ENCODE data around the gene UGT1A4.

UGT1A4 gene

DNA sequence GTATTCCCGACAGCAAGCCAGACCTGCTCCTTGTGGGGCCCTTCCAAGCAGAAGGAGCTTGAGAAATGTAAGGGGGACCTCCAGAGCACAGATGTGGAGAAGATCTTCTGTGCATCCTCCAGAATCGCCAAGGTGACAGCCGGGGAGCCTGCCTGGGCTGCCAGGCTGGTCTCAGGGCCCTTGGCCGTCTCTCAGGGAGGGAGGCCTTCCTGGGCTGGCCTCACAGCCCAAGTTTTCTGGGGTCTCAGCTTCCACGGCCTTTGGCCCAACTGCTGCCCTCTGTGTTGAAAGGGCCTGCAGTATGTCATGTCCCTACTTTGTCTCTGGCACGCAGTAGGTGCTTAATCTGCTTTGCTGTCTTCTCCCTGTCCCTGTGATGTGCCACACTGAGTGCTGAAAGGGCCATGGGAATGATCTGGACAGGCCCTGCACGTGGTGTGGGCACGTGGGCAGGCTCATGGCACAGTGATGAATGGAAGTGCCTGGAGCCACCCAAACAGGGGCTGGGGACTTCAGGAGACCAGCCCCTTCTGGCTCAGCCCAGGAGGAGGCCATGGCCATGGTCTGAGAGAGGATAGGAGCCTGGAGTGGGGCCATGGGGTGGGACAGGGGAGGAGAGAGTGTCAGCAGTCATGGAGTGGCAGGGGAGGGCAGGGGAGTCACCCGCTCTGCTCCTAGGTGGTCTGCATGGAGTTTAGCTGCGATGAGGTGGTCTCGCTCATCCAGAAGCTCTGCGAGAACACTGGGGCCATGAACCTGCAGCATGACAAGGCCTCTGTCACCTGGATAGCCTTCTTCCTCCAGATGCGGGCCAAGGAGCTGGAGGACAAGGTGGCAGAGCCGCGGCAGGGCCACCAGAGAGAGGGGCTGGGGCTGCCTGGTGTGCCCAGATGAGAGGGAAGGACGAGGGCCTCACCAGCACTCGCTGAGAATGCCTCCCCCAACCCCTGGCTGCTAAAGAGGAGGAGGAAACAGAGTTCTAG lies 100.4 kb downstream of the UGT1A4 start:
- Histone ChIP-seq H3K9me3 (ENCODE audit: insufficient read depth, low read depth, low read length) (no peaks in the 10 kb centered on the region), H3K27me3 (ENCODE audit: insufficient read depth, low read length, poor library complexity, severe bottlenecking) (no peaks in the 10 kb centered on the region), H3K9me2 (replicated peaks; ENCODE audit: low read depth, low read length) (no peaks in the 10 kb centered on the region), H4K20me1 (ENCODE audit: insufficient read depth, low read length, poor library complexity, severe bottlenecking) (no peaks in the 10 kb centered on the region), H3F3A (ENCODE audit: low read depth) (no peaks in the 10 kb centered on the region), H2AFZ (ENCODE audit: low read length) (no peak overlapping the region), H3K9ac (ENCODE audit: low read depth, low read length, poor library complexity, severe bottlenecking) (no peak overlapping the region), H3K4me1 (ENCODE audit: insufficient read depth, low read length, poor library complexity, severe bottlenecking) (no peaks in the 10 kb centered on the region), H3K4me2 (ENCODE audit: low read depth, low read length, poor library complexity, severe bottlenecking) (no peak overlapping the region), H3K4me3 (ENCODE audit: low read length, poor library complexity, severe bottlenecking) (no peak overlapping the region), H3K36me3 (ENCODE audit: insufficient read depth, low read length) (no peaks in the 10 kb centered on the region), H3K79me2 (ENCODE audit: insufficient read depth, low read length) (no peaks in the 10 kb centered on the region)
- no peak for TF ChIP-seq EZH2phosphoT487 (IDR thresholded peaks at IDR 0.05; ENCODE audit: borderline replicate concordance)
- TF ChIP-seq, protein P1, sequence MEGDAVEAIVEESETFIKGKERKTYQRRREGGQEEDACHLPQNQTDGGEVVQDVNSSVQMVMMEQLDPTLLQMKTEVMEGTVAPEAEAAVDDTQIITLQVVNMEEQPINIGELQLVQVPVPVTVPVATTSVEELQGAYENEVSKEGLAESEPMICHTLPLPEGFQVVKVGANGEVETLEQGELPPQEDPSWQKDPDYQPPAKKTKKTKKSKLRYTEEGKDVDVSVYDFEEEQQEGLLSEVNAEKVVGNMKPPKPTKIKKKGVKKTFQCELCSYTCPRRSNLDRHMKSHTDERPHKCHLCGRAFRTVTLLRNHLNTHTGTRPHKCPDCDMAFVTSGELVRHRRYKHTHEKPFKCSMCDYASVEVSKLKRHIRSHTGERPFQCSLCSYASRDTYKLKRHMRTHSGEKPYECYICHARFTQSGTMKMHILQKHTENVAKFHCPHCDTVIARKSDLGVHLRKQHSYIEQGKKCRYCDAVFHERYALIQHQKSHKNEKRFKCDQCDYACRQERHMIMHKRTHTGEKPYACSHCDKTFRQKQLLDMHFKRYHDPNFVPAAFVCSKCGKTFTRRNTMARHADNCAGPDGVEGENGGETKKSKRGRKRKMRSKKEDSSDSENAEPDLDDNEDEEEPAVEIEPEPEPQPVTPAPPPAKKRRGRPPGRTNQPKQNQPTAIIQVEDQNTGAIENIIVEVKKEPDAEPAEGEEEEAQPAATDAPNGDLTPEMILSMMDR (conservative IDR thresholded peaks at IDR 0.05; ENCODE audit: low read length), result no peak

DNA sequence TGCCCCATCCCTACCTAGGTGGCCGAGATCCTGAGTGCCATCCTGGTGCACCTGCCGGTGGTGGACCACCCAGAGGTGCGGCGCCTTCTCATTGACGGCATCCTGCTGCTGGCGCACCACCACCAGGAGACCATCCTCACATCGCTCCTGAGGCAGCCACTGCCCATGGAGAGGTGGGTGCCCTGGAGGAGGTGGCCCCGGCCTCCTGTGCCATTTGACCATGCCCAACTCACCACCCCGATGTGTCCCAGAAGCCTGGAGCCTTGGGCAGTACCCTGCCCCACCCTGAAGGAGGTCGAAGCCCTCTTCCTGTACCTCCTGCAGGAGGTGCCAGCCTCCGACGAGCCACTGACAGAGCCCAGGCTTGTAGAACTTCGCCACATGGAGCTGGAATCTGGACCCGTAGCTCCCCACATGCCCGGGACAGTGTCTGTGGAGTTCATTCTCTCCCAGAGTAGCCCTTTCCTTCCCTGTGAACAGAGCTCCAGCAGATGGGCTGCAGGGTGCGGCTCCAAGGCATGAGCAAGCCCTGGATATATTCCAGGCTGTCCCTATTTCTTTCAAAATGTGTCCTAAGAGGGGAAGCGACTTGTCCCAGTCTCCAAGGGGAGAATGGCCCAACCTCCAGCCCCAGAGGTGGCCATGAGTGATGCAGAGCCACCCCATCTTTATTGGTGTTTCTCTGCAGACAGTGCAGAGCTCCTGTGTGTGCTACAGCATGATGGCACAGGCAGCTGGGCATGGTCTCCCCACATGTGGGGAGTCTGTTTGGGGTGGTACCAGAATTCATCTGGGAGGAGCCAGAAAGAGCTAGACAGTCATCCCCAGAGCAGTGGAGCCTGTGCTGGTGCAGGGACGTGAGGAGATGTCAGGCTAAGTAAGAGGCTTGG lies 101.6 kb downstream of the UGT1A4 start:
- Histone ChIP-seq H3K4me2 (ENCODE audit: low read depth, low read length, poor library complexity, severe bottlenecking) (no peak overlapping the region), H3K36me3 (ENCODE audit: insufficient read depth, low read length) (no peaks in the 10 kb centered on the region), H4K20me1 (ENCODE audit: insufficient read depth, low read length, poor library complexity, severe bottlenecking) (no peaks in the 10 kb centered on the region), H3K4me1 (ENCODE audit: insufficient read depth, low read length, poor library complexity, severe bottlenecking) (no peaks in the 10 kb centered on the region), H3K9me2 (replicated peaks; ENCODE audit: low read depth, low read length) (no peaks in the 10 kb centered on the region), H3K79me2 (ENCODE audit: insufficient read depth, low read length) (no peaks in the 10 kb centered on the region), H3F3A (ENCODE audit: low read depth) (no peaks in the 10 kb centered on the region), H2AFZ (ENCODE audit: low read length) (no peak overlapping the region), H3K9me3 (ENCODE audit: insufficient read depth, low read depth, low read length) (no peaks in the 10 kb centered on the region), H3K27me3 (ENCODE audit: insufficient read depth, low read length, poor library complexity, severe bottlenecking) (no peaks in the 10 kb centered on the region), H3K4me3 (ENCODE audit: low read length, poor library complexity, severe bottlenecking) (no peak overlapping the region), H3K9ac (ENCODE audit: low read depth, low read length, poor library complexity, severe bottlenecking) (no peak overlapping the region)
- TF ChIP-seq EZH2phosphoT487 (IDR thresholded peaks at IDR 0.05; ENCODE audit: borderline replicate concordance), result no peak
- TF ChIP-seq, protein P1 (conservative IDR thresholded peaks at IDR 0.05; ENCODE audit: low read length), result no peak

DNA sequence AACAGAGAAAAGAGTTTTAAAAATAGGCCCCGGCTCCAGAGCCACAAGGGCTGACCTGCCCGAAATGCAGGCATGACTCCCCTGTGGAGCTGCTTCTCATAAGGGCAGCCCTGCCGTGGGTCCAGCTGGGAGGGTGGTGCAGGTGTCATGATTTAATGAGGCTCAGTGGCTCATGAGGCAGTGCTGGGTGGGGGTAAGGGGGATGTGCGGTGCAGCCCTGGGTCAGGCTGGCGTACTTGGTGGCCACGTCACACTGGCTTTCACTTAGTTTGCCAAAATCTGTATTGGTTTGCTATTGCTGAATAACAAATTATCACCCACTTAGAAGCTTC lies 102.2 kb downstream of the UGT1A4 start:
- no peaks in the 10 kb centered on the region for H4K20me1 ChIP-seq (ENCODE audit: insufficient read depth, low read length, poor library complexity, severe bottlenecking)
- no peak for TF ChIP-seq EZH2phosphoT487 (IDR thresholded peaks at IDR 0.05; ENCODE audit: borderline replicate concordance)
- TF ChIP-seq, protein P1 (conservative IDR thresholded peaks at IDR 0.05; ENCODE audit: low read length), result no peak
- H3F3A ChIP-seq (ENCODE audit: low read depth), result no peaks in the 10 kb centered on the region
- H3K27me3 ChIP-seq (ENCODE audit: insufficient read depth, low read length, poor library complexity, severe bottlenecking), result no peaks in the 10 kb centered on the region
- no peak overlapping the region for H3K4me2 ChIP-seq (ENCODE audit: low read depth, low read length, poor library complexity, severe bottlenecking)
- no peak overlapping the region for H3K9ac ChIP-seq (ENCODE audit: low read depth, low read length, poor library complexity, severe bottlenecking)
- H3K79me2 ChIP-seq (ENCODE audit: insufficient read depth, low read length), result no peaks in the 10 kb centered on the region
- H3K4me1 ChIP-seq (ENCODE audit: insufficient read depth, low read length, poor library complexity, severe bottlenecking), result no peaks in the 10 kb centered on the region
- H3K36me3 ChIP-seq (ENCODE audit: insufficient read depth, low read length), result no peaks in the 10 kb centered on the region
- no peaks in the 10 kb centered on the region for H3K9me2 ChIP-seq (replicated peaks; ENCODE audit: low read depth, low read length)
- H2AFZ ChIP-seq (ENCODE audit: low read length), result no peak overlapping the region
- H3K9me3 ChIP-seq (ENCODE audit: insufficient read depth, low read depth, low read length), result no peaks in the 10 kb centered on the region
- H3K4me3 ChIP-seq (ENCODE audit: low read length, poor library complexity, severe bottlenecking), result no peak overlapping the region

Measured in Loucy (cell line).